Right lobe of liver (tissue), 6 donors: ENCODE results near the gene ARRDC4. TPM values are rescaled to one million over a fixed set of nuclear protein-coding genes. Genes with fewer than 3 reads are reported as not detected.

ENCODE experiments used
- ATAC-seq, 4 donors: fragments of 200-7000 bp; cut with Tn5 transposase; one replicate each; pipeline ENCODE4 v1.9.1; 2020; ENCODE audit warnings: mild to moderate bottlenecking in 4 of 4, moderate library complexity in 4 of 4
- DNase-seq, 3 donors: peaks; one replicate each; pipeline ENCODE4 v3.0.0-alpha.2; 2020
- H3K27ac ChIP-seq, 3 donors: fragments of 200-600 bp; one replicate each; pipeline ENCODE4 v1.8.0; 2022
- H3K27me3 ChIP-seq, 2 donors: fragments of 200-600 bp; one replicate each; pipeline ENCODE4 v1.8.0; 2022
- H3K36me3 ChIP-seq, 4 donors: fragments of 200-600 bp; sonication (generic) in 1 of 4; one replicate each; pipeline versions ENCODE4 v1.5.1 to v1.8.0; 2017 to 2022; ENCODE audit warnings: control low read depth in 1 of 4
- H3K4me1 ChIP-seq, 4 donors: fragments of 200-600 bp; sonication (generic) in 1 of 4; one replicate each; pipeline versions ENCODE4 v1.5.1 to v1.8.0; 2017 to 2022; ENCODE audit warnings: control low read depth in 1 of 4
- H3K4me3 ChIP-seq, 3 donors: fragments of 200-600 bp; one replicate each; pipeline ENCODE4 v1.8.0; 2022
- H3K9me3 ChIP-seq, 4 donors: fragments of 200-600 bp; sonication (generic) in 1 of 4; one replicate each; pipeline versions ENCODE4 v1.5.1 to v1.8.0; 2017 to 2022; ENCODE audit warnings: control low read depth in 1 of 4
- CTCF ChIP-seq, 4 donors: fragments of 200-600 bp in 3 of 4; fragments of 450-650 bp in 1 of 4; IDR thresholded peaks; one replicate each; pipeline versions ENCODE4 v1.5.1 to v1.8.0; 2016 to 2022; ENCODE audit warnings: antibody characterized with exemption in 4 of 4, mild to moderate bottlenecking in 2 of 4
- POLR2A ChIP-seq: fragments of 450-650 bp; IDR thresholded peaks from one replicate; pipeline ENCODE4 v1.6.1; 2017; ENCODE audit warnings: antibody characterized with exemption, mild to moderate bottlenecking
- WGBS: methylation state at CpG from one replicate; pipeline ENCODE4 v1.1.6; 2018; ENCODE audit warnings: low coverage, low lambda C conversion rate; ENCODE audit not compliant: insufficient coverage; ENCODE audit errors: missing lambda C conversion rate; 5-methylcytosine and 5-hydroxymethylcytosine counted together
- intact Hi-C, 2 donors: fragments of 100-400 bp; cut with DNase I; formaldehyde crosslinking; loops; one replicate each; pipeline versions ENCODE4 v1.11.2 to v1.14.1; 2022
- total RNA-seq, 6 experiments: library from RNA; depleted of rRNA in 2 of 6; stranded (reverse); fragments of >200 nt in 2 of 6; fragmentation: NEBNext Ultra II Directional in 3 of 6; extraction: Animal tissue kit (Norgen Biotek cat#: 25700) in 3 of 6; gene quantifications; one replicate each; pipeline versions ENCODE4 v1.1.0 to v1.2.4, GENCODE V29; 2016 to 2023
- donor health status: DM: no; HTN: yes; CAD: no.
- donor health status: DM: no; HTN: no; CAD: no.
- donor health status: DM: no; HTN: no; CAD: no.
- donor health status: DM: no; HTN: yes; CAD: no.
- donor health status: DM: no; HTN: yes; CAD: no.

ARRDC4 gene
- total RNA-seq, 6 experiments from 2014 or later: 5.0 to 17.4 (median 12.7) TPM

- TF ChIP-seq POLR2A (no peak), CTCF (IDR thresholded peaks at IDR 0.05) (no peak)
- Histone ChIP-seq H3K27ac (no peak overlapping the region), H3K27me3 (no peaks in the 10 kb centered on the region), H3K4me1 (peaks cover 0 to 7% (median 3%) of the 10 kb centered on the region in 4 donors), H3K36me3 (peaks cover 0 to 49% (median 25%) of the 10 kb centered on the region in 4 donors), H3K4me3 (no peak overlapping the region), H3K9me3 (no peaks in the 10 kb centered on the region)
- DNase-seq (no peak), ATAC-seq (no peak)
- 79% methylated on average over 6 of the region's 6 CpGs for WGBS
- intact Hi-C loops: no loop called here
Observed at GRCh38 chr15:97966924-97967620, 6.6 kb downstream of the ARRDC4 start.

GRCh38 chr15:97967881-97968280, 7.4 kb downstream of the ARRDC4 start:
- Histone ChIP-seq H3K36me3 (peaks cover 0 to 49% (median 25%) of the 10 kb centered on the region in 4 donors), H3K27me3 (no peaks in the 10 kb centered on the region), H3K9me3 (no peaks in the 10 kb centered on the region), H3K27ac (no peak overlapping the region), H3K4me1 (peaks cover 0 to 4% (median under 1%) of the 10 kb centered on the region in 4 donors), H3K4me3 (no peak overlapping the region)
- WGBS: 82% methylated on average over 2 of the region's 2 CpGs
- ATAC-seq (no peak), DNase-seq (no peak)
- TF ChIP-seq CTCF (IDR thresholded peaks at IDR 0.05) (no peak), POLR2A (no peak)
- intact Hi-C loops: no loop called here

- TF ChIP-seq CTCF (IDR thresholded peaks at IDR 0.05): no peak
- Histone ChIP-seq H3K27me3 (no peaks in the 10 kb centered on the region), H3K4me3 (no peak overlapping the region), H3K36me3 (peaks cover 0 to 49% (median 25%) of the 10 kb centered on the region in 4 donors), H3K9me3 (no peaks in the 10 kb centered on the region), H3K4me1 (no peaks in the 10 kb centered on the region), H3K27ac (no peak overlapping the region)
- 80% methylated on average over 1 of the region's 1 CpG for WGBS
- ATAC-seq (no peak), DNase-seq (no peak)
- intact Hi-C loops: no loop called here
Observed at GRCh38 chr15:97968380-97968779, 7.9 kb downstream of the ARRDC4 start.

GRCh38 chr15:97972366-97972765, 11.9 kb downstream of the ARRDC4 start:
- no peak for TF ChIP-seq CTCF (IDR thresholded peaks at IDR 0.05)
- TF ChIP-seq POLR2A: no peak
- intact Hi-C loops: no loop called here
- Histone ChIP-seq H3K27ac (no peak overlapping the region), H3K9me3 (no peaks in the 10 kb centered on the region), H3K4me1 (no peaks in the 10 kb centered on the region), H3K36me3 (peaks cover 0 to 37% (median 22%) of the 10 kb centered on the region in 4 donors), H3K4me3 (no peak overlapping the region), H3K27me3 (no peaks in the 10 kb centered on the region)
- no peak for ATAC-seq
- WGBS: 24% methylated on average over 1 of the region's 1 CpG
- no peak for DNase-seq
